GM12801 (cell line): ENCODE results near the gene PLEKHM3.

ENCODE experiments used
- CTCF ChIP-seq: IDR thresholded peaks from one replicate; pipeline ENCODE4 v1.5.1; 2011; ENCODE audit warnings: control low read depth; ENCODE audit not compliant: insufficient read length; ENCODE audit errors: extremely low read depth

The PLEKHM3 gene

GRCh38 chr2:207987025-207987716 is 38.2 kb downstream of the PLEKHM3 start:
- TF ChIP-seq CTCF, result no peak

- no peak for TF ChIP-seq CTCF
These were observed 40.4 kb downstream of the PLEKHM3 start for GRCh38 chr2:207984765-207985480.

- TF ChIP-seq CTCF, result no peak
These were observed 41.7 kb downstream of the PLEKHM3 start for GRCh38 chr2:207983641-207984042.

GRCh38 chr2:207978177-207978948 is 47.0 kb downstream of the PLEKHM3 start:
- no peak for TF ChIP-seq CTCF

GRCh38 chr2:207975921-207976320 is 49.4 kb downstream of the PLEKHM3 start:
- no peak for TF ChIP-seq CTCF

GRCh38 chr2:207974216-207974605 is 51.1 kb downstream of the PLEKHM3 start:
- TF ChIP-seq CTCF, result no peak

GRCh38 chr2:207970826-207971180 is 54.5 kb downstream of the PLEKHM3 start:
- TF ChIP-seq CTCF, result no peak
